ENCODE results near the gene PCDHGA9. TPM values are rescaled to one million over a fixed set of nuclear protein-coding genes. Genes with fewer than 3 reads are reported as not detected.

The PCDHGA9 gene
- total RNA-seq, 6 donors from 2014 or later: 2.4 to 8.4 (median 4.5) TPM

- H3K9me3 ChIP-seq: peaks cover 42 to 76% (median 53%) of the 10 kb centered on the region in 4 donors
- H3K4me3 ChIP-seq: no peak overlapping the region
- 81 to 88% methylated on average over 2 of the region's 2 CpGs for WGBS, 2 donors
- H3K27me3 ChIP-seq: no peaks in the 10 kb centered on the region
- ATAC-seq (ENCODE audit: low FRiP score in 2 of 2) (no peak), DNase-seq (no peak)
- H3K36me3 ChIP-seq: no peaks in the 10 kb centered on the region
- TF ChIP-seq, protein P1, sequence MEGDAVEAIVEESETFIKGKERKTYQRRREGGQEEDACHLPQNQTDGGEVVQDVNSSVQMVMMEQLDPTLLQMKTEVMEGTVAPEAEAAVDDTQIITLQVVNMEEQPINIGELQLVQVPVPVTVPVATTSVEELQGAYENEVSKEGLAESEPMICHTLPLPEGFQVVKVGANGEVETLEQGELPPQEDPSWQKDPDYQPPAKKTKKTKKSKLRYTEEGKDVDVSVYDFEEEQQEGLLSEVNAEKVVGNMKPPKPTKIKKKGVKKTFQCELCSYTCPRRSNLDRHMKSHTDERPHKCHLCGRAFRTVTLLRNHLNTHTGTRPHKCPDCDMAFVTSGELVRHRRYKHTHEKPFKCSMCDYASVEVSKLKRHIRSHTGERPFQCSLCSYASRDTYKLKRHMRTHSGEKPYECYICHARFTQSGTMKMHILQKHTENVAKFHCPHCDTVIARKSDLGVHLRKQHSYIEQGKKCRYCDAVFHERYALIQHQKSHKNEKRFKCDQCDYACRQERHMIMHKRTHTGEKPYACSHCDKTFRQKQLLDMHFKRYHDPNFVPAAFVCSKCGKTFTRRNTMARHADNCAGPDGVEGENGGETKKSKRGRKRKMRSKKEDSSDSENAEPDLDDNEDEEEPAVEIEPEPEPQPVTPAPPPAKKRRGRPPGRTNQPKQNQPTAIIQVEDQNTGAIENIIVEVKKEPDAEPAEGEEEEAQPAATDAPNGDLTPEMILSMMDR (IDR thresholded peaks at IDR 0.05): no peak
- TF ChIP-seq POLR2AphosphoS5 (IDR thresholded peaks at IDR 0.05) (no peak), EP300 (IDR thresholded peaks at IDR 0.05) (no peak), POLR2A (IDR thresholded peaks at IDR 0.05) (no peak)
- no peak overlapping the region for H3K27ac ChIP-seq
- H3K4me1 ChIP-seq: peaks cover 0 to 11% (median 2%) of the 10 kb centered on the region in 4 donors
These were observed 31.4 kb downstream of the PCDHGA9 start for GRCh38 chr5:141434006-141434405.

DNA sequence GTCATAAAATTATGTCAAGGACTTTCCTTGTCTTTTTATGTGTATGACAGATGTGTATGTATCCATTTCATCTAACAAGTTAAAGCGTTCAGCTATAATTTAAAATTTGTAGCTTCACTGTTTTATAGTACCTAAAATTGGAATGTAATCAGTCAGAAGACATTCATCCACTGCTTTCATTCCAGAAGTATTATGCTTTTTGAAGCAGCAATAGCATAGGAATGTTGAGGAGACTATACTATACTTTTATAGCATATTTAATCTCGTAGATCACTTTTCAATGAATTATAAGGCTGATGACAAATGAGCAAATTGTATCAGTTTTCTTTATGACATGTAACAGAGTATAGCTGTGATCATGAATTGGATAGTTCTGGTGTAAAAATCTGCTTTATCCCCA lies 34.6 kb downstream of the PCDHGA9 start:
- 86 to 87% methylated on average over 2 of the region's 2 CpGs for WGBS, 2 donors
- no peak for DNase-seq
- Histone ChIP-seq H3K4me3 (no peak overlapping the region), H3K4me1 (no peaks in the 10 kb centered on the region), H3K36me3 (no peaks in the 10 kb centered on the region), H3K27ac (no peak overlapping the region), H3K9me3 (peaks cover 18 to 74% (median 59%) of the 10 kb centered on the region in 4 donors), H3K27me3 (no peaks in the 10 kb centered on the region)
- TF ChIP-seq POLR2AphosphoS5 (IDR thresholded peaks at IDR 0.05): no peak
- ATAC-seq (ENCODE audit: low FRiP score in 2 of 2): no peak

DNA sequence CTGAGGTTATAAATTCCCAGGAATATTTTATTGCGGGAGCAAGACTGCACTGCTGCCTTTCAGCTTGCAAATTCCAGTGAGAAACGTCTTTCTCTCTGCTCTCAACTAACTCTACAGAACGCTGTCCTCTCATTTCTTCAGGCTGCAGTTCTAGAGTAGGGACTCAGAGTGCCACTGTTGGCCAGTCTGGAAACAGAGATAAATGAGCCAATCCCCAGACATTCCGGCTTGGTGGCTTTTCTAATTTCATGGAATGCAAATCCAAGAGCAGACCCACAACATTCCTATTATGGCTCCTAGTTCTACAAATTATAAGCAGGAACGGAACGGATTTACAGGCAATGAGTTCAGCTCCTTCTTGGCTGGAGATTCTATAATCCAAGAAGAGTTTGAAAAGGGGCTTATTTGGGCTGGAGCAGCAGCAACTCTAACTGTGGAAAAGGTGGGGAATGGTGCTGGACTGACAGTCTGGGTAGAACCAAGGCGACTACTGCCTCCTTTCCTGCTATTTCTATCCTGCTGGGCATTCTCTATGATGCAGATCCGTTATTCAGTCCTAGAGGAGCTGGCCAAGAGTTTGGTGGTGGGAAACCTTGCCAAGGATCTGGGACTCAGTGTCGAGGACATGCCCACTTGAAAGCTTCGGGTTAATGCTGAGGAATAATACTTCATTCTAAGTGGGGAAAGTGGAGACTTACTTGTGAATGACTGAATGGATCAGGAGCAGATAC lies 37.0 kb downstream of the PCDHGA9 start:
- no peaks in the 10 kb centered on the region for H3K36me3 ChIP-seq
- H3K9me3 ChIP-seq: peaks cover 14 to 63% (median 40%) of the 10 kb centered on the region in 4 donors
- WGBS, 2 donors: 70 to 74% methylated on average over 10 of the region's 10 CpGs
- H3K27ac ChIP-seq: no peak overlapping the region
- H3K4me3 ChIP-seq: no peak overlapping the region
- no peaks in the 10 kb centered on the region for H3K27me3 ChIP-seq
- ATAC-seq (ENCODE audit: low FRiP score in 2 of 2) (no peak), DNase-seq (no peak)
- TF ChIP-seq EP300 (IDR thresholded peaks at IDR 0.05): no peak
- TF ChIP-seq POLR2AphosphoS5 (IDR thresholded peaks at IDR 0.05): no peak
- TF ChIP-seq, protein P1 (IDR thresholded peaks at IDR 0.05): no peak
- no peak for TF ChIP-seq POLR2A (IDR thresholded peaks at IDR 0.05)
- H3K4me1 ChIP-seq: no peaks in the 10 kb centered on the region

GRCh38 chr5:141440341-141440740 lies 37.8 kb downstream of the PCDHGA9 start:
- no peak for TF ChIP-seq POLR2A (IDR thresholded peaks at IDR 0.05)
- Histone ChIP-seq H3K27me3 (no peaks in the 10 kb centered on the region), H3K9me3 (peaks cover 14 to 70% (median 39%) of the 10 kb centered on the region in 4 donors), H3K27ac (no peak overlapping the region), H3K4me3 (no peak overlapping the region), H3K4me1 (no peaks in the 10 kb centered on the region), H3K36me3 (no peaks in the 10 kb centered on the region)
- 94 to 97% methylated on average over 9 of the region's 9 CpGs for WGBS, 2 donors
- no peak for DNase-seq
- ATAC-seq (ENCODE audit: low FRiP score in 2 of 2): no peak

GRCh38 chr5:141441571-141442170 lies 39.1 kb downstream of the PCDHGA9 start:
- TF ChIP-seq EP300 (IDR thresholded peaks at IDR 0.05): no peak
- TF ChIP-seq POLR2A (IDR thresholded peaks at IDR 0.05): no peak
- TF ChIP-seq, protein P1 (IDR thresholded peaks at IDR 0.05): no peak
- TF ChIP-seq POLR2AphosphoS5 (IDR thresholded peaks at IDR 0.05): no peak
- no peaks in the 10 kb centered on the region for H3K36me3 ChIP-seq
- H3K4me3 ChIP-seq: no peak overlapping the region
- H3K9me3 ChIP-seq: peaks cover 4 to 64% (median 37%) of the 10 kb centered on the region in 4 donors
- no peaks in the 10 kb centered on the region for H3K4me1 ChIP-seq
- ATAC-seq (ENCODE audit: low FRiP score in 2 of 2) (no peak), DNase-seq (peak in 1 of 2 donors; percentile 71)
- no peaks in the 10 kb centered on the region for H3K27me3 ChIP-seq
- 58 to 67% methylated on average over 11 to 49 of the region's 50 CpGs for WGBS, 2 donors
- no peak overlapping the region for H3K27ac ChIP-seq

Other genes starting within 250 kb of the PCDHGA9 start
- 1 to 10 TPM in 5 of 6 donors, under 1 TPM in 1; 0.30 to 2.9 (median 1.8) TPM for gene PCDHB7, start 230.1 kb upstream of the PCDHGA9 start, total RNA-seq
- gene PCDHB8, start 225.0 kb upstream of the PCDHGA9 start, total RNA-seq: 1 to 10 TPM in 1 of 6 donors, under 1 TPM in 3, not detected in 2; 0.83 to 2.1 (median 0.96) TPM
- gene PCDHB16, start 220.4 kb upstream of the PCDHGA9 start, total RNA-seq: 1 to 10 TPM; 1.6 to 4.9 (median 2.1) TPM
- 1 to 10 TPM in 4 of 6 donors, under 1 TPM in 2; 0.63 to 3.1 (median 1.2) TPM for gene PCDHB9, start 215.6 kb upstream of the PCDHGA9 start, total RNA-seq
- 1 to 10 TPM; 1.0 to 2.2 (median 1.6) TPM for gene PCDHB10, start 210.4 kb upstream of the PCDHGA9 start, total RNA-seq
- gene PCDHB11, start 203.2 kb upstream of the PCDHGA9 start, total RNA-seq: 1 to 10 TPM in 5 of 6 donors, under 1 TPM in 1; 0.78 to 3.4 (median 1.5) TPM
- 1 to 10 TPM in 4 of 6 donors, under 1 TPM in 2; 0.39 to 6.3 (median 1.8) TPM for gene PCDHB12, start 194.1 kb upstream of the PCDHGA9 start, total RNA-seq
- gene PCDHB13, start 188.9 kb upstream of the PCDHGA9 start, total RNA-seq: 1 to 10 TPM; 1.2 to 3.1 (median 2.1) TPM
- gene PCDHB14, start 179.4 kb upstream of the PCDHGA9 start, total RNA-seq: 1 to 10 TPM; 1.3 to 5.2 (median 2.7) TPM
- 1 to 10 TPM; 1.4 to 4.2 (median 2.6) TPM for gene PCDHB15, start 157.4 kb upstream of the PCDHGA9 start, total RNA-seq
- 1 to 10 TPM in 1 of 6 donors, under 1 TPM in 3, not detected in 2; 0.40 to 1.2 (median 0.55) TPM for gene SLC25A2, start 98.7 kb upstream of the PCDHGA9 start, total RNA-seq
- gene TAF7, start 82.0 kb upstream of the PCDHGA9 start, total RNA-seq: 10 to 100 TPM; 35.6 to 74.5 (median 39.8) TPM
- gene PCDHGA1, start 72.3 kb upstream of the PCDHGA9 start, total RNA-seq: under 1 TPM in 4 of 6 donors, not detected in 2; 0.15 to 0.51 (median 0.24) TPM
- 1 to 10 TPM; 1.6 to 4.3 (median 2.7) TPM for gene PCDHGA2, start 64.0 kb upstream of the PCDHGA9 start, total RNA-seq
- gene PCDHGA3, start 58.9 kb upstream of the PCDHGA9 start, total RNA-seq: 1 to 10 TPM in 4 of 6 donors, under 1 TPM in 2; 0.80 to 2.1 (median 1.7) TPM
- 1 to 10 TPM in 4 of 6 donors, under 1 TPM in 2; 0.76 to 6.3 (median 1.3) TPM for gene PCDHGB1, start 52.7 kb upstream of the PCDHGA9 start, total RNA-seq
- 1 to 10 TPM; 1.7 to 9.4 (median 2.8) TPM for gene PCDHGA4, start 47.8 kb upstream of the PCDHGA9 start, total RNA-seq
- 10 to 100 TPM in 1 of 6 donors, 1 to 10 TPM in 5; 1.7 to 12.6 (median 2.7) TPM for gene PCDHGB2, start 42.8 kb upstream of the PCDHGA9 start, total RNA-seq
- gene PCDHGA5, start 38.6 kb upstream of the PCDHGA9 start, total RNA-seq: 1 to 10 TPM in 5 of 6 donors, under 1 TPM in 1; 0.97 to 7.3 (median 2.0) TPM
- 1 to 10 TPM; 1.2 to 6.3 (median 2.3) TPM for gene PCDHGB3, start 32.5 kb upstream of the PCDHGA9 start, total RNA-seq
- gene PCDHGA6, start 28.9 kb upstream of the PCDHGA9 start, total RNA-seq: 1 to 10 TPM; 1.7 to 7.3 (median 3.6) TPM
- 10 to 100 TPM in 1 of 6 donors, 1 to 10 TPM in 5; 1.2 to 13.6 (median 2.7) TPM for gene PCDHGA7, start 20.0 kb upstream of the PCDHGA9 start, total RNA-seq
- 1 to 10 TPM; 2.4 to 6.5 (median 2.9) TPM for gene PCDHGB4, start 15.1 kb upstream of the PCDHGA9 start, total RNA-seq
- 1 to 10 TPM in 5 of 6 donors, under 1 TPM in 1; 0.66 to 8.4 (median 1.6) TPM for gene PCDHGA8, start 10.1 kb upstream of the PCDHGA9 start, total RNA-seq
- gene PCDHGB5, start 4.8 kb upstream of the PCDHGA9 start, total RNA-seq: 10 to 100 TPM in 1 of 6 donors, 1 to 10 TPM in 5; 6.2 to 11.8 (median 8.3) TPM
- 1 to 10 TPM; 3.2 to 7.4 (median 6.3) TPM for gene PCDHGB6, start 5.2 kb downstream of the PCDHGA9 start, total RNA-seq
- gene PCDHGA10, start 10.2 kb downstream of the PCDHGA9 start, total RNA-seq: 10 to 100 TPM in 1 of 6 donors, 1 to 10 TPM in 5; 3.0 to 19.9 (median 4.3) TPM
- 10 to 100 TPM in 4 of 6 donors, 1 to 10 TPM in 2; 7.0 to 22.5 (median 12.7) TPM for gene PCDHGB7, start 14.9 kb downstream of the PCDHGA9 start, total RNA-seq
- gene PCDHGA11, start 18.3 kb downstream of the PCDHGA9 start, total RNA-seq: 10 to 100 TPM in 1 of 6 donors, 1 to 10 TPM in 5; 2.0 to 16.8 (median 2.3) TPM
- gene PCDHGA12, start 27.7 kb downstream of the PCDHGA9 start, total RNA-seq: 10 to 100 TPM in 1 of 6 donors, 1 to 10 TPM in 5; 4.3 to 19.9 (median 5.7) TPM
- gene PCDHGC3, start 73.2 kb downstream of the PCDHGA9 start, total RNA-seq: 100 to 1,000 TPM in 1 of 6 donors, 10 to 100 TPM in 5; 26.4 to 116 (median 50.1) TPM
- gene PCDHGC4, start 82.3 kb downstream of the PCDHGA9 start, total RNA-seq: 10 to 100 TPM in 1 of 6 donors, 1 to 10 TPM in 4, under 1 TPM in 1; 0.69 to 24.7 (median 1.8) TPM
- 10 to 100 TPM in 1 of 6 donors, 1 to 10 TPM in 3, under 1 TPM in 2; 0.61 to 11.5 (median 1.4) TPM for gene PCDHGC5, start 86.3 kb downstream of the PCDHGA9 start, total RNA-seq
- 100 to 1,000 TPM in 5 of 6 donors, 10 to 100 TPM in 1; 96.4 to 175 (median 133) TPM for gene DIAPH1, start 216.2 kb downstream of the PCDHGA9 start, total RNA-seq
- gene HDAC3, start 234.1 kb downstream of the PCDHGA9 start, total RNA-seq: 10 to 100 TPM; 37.2 to 76.5 (median 47.6) TPM
- gene RELL2, start 234.2 kb downstream of the PCDHGA9 start, total RNA-seq: 1 to 10 TPM; 2.6 to 9.4 (median 6.5) TPM
- 100 to 1,000 TPM in 1 of 6 donors, 10 to 100 TPM in 5; 10.2 to 106 (median 32.7) TPM for gene FCHSD1, start 248.6 kb downstream of the PCDHGA9 start, total RNA-seq

All from upper lobe of left lung (tissue), 6 donors.